SK-N-DZ (cell line): ENCODE results near the gene PPP1CA.

Experiments
- DNase-seq: peaks from one replicate; pipeline ENCODE4 v3.0.0-alpha.2; 2015; ENCODE audit warnings: low spot score

The PPP1CA gene

DNA sequence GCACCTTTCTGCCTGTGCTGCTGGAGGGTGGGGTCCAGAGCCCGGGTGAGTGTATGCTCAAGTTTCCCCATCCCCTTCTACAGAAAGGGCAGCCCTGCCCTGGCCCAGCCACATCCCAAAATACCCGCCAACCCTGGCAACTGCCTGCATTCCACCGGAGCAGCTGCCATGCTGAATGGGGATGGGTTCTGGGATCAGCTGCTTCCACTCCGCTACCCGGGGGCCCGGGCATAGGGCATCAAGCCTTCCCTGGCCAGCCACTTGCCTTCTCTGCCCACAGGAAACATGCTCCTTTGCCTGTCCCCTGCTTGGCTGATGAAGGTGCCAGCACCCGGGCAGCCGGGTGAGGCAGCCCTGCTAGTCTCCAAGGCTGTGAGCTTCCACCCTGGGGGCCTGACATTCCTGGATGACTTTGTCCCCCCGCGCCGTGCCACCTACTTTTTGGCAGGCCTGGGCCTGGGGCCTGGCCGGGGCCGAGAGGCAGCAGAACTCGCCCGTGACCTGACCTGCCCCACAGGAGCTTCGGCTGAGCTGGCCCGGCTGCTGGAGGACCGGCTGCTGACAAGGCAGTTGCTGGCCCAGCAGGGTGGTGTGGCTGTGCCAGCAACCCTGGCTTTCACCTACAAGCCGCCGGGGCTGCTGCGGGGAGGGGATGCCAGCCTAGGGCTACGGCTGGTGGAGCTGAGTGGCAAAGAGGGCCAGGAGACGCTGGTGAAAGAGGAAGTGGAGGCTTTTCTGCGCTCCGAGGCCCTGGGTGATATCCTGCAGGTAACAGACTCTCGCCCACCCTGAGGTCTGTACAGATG, 17.0 kb upstream of the PPP1CA start:
- DNase-seq, result no peak

DNA sequence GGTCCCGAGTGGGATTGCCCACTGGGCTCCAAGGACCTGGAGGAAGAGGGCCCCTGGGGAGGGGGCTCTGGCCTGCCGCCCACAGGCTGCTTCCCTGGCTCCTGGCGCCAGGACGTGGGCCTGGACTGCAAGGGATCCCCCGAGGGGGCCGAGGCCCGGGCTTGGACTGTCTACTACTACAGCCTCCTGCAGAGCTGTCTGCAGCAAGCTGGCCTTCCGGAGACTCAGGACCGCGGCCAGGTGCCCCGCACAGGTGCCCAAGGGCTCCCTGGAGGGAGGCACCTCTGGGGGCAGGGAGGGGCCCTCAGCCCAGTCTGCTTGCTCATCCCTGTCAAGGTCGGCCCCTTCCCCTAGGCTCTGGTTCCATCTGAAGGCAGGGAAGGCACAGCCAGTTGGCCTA, 15.8 kb upstream of the PPP1CA start:
- no peak for DNase-seq

GRCh38 chr11:67416416-67417335, 15.0 kb upstream of the PPP1CA start:
- no peak for DNase-seq

DNA sequence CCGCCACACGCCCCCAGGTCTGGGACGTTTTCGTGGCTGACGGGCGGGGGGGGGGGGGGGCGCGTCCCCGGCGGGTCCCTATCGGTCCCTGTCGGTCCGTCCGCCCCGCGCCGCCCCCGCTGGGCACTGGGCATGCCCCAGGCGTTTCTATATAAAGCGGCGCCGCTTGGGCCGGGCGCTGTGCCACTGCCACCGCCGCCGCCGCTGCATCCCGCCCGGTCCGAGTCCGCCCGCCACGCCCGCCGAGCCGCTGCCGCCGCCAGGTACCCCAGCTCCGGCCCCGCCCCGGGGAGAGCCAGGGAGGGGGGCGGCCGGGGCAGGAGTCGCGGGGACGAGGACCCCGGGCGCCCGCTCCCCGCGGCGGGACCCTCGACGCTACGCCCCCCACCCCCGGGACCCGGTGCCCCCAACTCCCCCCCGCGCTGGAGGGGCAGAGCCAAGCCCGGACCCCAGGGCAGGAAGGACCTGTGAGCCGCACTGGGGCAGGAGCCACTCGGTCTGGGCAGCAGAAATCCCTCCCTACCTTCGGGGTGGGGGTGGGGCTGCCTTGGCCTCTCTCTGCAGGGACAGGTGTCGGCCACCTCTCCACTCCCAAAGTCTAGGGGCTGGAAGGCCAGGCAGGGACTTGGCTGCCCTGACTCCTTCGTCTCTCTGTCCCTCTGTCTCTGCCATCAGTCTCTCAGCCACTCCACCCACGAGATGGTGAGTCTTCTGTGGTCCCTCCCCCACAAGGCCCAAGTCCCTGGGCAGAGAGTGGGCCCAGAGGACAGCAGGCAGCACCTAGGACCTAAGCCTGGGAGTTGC, 14.0 kb upstream of the PPP1CA start, which contains the start of gene CARNS1:
CARNS1 (plus strand) TSS at position 178 of the 804 bp plus-strand sequence; CDS start at position 700, 522 bp downstream.
- DNase-seq, result no peak

GRCh38 chr11:67413266-67413849, 11.7 kb upstream of the PPP1CA start:
- DNase-seq, result no peak

DNA sequence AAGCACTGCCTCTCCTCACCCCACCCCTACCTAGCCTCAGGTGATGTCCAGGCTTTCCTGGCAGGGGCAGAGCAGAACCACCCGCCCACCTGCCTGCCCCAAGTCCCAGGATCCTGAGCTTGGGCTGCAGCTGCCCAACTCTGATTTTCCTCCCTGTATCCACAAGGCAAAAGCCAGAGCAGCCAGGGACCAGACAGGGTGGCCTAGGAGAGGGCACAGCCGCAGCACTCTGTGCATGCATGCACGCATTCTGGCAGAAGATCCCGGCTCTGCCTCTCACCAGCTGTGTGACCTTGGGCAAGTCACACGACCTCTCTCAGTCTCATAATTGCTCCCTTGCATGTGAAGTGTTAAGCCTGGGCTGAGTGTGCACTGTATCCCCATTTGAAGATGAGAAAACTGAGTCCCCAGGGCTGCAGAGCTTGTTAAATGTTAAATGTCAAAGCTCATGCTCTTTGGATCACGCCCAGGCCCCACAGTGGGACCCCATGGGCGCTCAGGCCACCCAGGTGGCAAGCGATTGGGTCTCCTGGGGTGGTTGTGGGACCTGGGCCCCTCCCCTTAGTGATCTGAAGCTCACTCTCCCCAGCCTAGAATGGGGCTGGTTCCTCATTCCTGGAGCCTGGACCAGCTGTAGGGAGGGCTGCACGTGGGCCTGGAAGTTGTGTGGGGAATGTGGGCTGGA, 11.0 kb upstream of the PPP1CA start:
- no peak for DNase-seq

DNA sequence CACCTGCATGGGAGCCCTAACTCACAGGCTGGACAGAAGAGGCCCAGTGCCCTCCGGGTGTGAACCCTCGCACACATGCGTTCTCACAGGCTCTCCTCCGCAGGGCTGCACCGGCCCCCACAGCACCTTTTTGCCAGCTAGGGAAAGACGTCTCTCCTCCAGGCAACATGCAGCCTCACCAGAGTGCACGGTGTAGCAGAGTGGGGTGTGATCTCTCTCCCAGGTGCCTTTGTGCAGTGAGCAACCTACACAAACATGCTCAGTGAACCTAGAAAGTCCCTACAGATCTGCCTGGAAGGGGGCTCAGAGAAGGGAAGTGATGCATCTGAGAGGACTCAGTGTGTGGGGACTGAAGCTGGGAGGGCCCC, 10.1 kb upstream of the PPP1CA start:
- DNase-seq, result no peak

- no peak for DNase-seq
Measured at GRCh38 chr11:67410984-67411784, 9.5 kb upstream of the PPP1CA start.

DNA sequence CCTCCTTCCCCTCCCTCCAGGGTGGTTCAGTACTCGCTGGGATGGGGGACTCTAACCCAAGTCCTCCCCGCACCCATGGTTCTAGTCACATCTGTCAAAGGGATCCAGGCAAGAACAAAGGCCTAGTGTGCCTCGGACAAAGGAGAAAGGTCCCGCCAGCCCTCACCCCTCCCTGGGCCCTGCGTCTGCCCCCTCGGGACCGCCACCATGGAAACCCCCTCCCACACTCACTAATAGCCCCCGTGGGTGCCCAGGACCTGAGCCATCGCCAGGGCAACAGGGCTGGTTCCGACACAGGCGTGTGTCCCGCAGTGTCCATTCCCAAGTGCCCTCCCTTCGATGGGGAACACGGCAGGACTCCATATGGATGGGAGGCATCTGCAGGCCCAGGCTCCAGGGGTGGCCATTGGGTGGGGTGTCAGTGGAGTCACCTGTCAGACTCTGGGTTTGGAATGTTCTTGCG, 8.7 kb upstream of the PPP1CA start:
- no peak for DNase-seq

DNA sequence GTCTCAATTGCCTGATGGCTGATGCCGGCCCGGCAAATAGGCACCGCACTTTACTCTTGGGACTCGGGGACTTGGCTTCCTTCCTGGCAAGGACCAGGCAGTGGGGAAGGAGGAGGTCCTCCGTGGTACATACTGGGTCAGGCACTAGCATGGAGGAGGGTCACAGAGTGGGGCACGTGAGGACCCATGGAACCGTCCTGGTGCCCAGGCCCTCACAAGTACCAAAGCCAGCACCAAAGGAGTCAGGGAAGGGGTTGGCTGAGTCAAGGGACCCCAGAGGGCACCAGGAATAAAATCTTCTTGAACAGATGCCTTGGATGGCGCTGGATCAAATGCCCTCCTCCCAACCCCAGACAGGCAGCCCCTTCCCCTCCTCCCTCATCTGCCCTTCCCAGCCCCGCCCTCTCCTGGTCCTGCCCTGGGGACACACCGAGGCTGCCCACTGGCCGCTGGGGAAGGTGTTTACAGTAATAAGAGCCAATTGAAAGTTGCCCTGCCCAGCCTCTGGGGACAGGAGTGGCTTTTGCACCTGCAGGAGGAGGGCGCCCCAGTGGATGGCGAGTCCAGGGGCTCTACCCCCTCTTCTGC, 8.2 kb upstream of the PPP1CA start:
- DNase-seq, result no peak

DNA sequence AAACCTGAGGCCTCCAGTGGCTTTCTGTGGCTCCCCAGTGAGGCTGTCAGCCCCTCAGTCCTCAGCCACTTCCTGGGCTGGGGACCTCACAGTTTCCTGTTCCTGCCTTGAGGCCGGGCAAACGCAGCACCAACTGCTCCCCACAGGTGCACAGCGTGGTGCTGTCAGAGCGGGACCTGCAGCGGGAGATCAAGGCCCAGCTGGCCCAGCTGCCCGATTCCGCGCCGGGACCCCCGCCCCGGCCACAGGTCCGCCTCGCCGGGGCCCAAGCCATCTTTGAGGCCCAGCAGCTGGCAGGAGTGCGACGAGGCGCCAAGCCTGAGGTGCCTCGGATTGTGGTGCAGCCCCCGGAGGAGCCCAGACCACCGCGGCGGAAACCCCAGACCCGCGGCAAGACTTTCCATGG, 7.6 kb upstream of the PPP1CA start:
- no peak for DNase-seq

DNA sequence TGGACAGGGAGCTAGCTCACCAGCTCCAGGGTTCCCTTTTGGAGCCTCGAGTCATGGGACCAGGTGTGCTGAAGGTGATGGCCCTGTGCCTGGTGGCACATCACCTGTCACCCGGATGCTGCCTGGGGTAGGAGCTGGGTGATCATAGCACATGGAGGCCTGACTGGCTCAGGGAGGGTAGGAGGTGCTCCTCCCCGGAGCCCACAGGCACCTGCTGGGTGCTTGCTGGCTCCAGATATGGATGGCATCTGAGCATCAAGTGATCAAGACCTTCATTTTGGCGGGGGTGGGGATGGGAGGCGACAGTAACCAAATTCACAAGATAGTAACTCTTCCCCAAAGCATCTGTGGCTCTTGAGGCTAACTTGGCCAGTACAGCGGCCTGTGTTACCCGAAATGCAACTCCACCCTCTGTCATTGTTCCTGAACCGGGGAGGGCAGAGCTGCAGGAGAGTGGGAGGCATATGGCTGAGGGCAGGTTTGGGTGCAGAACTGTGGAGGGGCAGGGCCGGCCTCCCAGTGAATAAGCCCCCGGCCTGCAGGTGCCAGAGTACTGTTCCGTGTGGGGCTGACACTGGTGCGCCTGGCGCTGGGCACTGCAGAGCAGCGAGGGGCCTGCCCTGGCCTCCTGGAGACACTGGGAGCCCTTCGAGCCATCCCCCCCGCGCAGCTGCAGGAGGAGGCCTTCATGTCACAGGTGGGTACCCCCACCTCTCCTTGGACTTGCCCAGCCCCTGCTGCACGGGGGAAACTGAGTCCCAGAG, 7.0 kb upstream of the PPP1CA start:
- DNase-seq, result no peak

GRCh38 chr11:67407688-67408163, 6.1 kb upstream of the PPP1CA start:
- DNase-seq, result no peak

DNA sequence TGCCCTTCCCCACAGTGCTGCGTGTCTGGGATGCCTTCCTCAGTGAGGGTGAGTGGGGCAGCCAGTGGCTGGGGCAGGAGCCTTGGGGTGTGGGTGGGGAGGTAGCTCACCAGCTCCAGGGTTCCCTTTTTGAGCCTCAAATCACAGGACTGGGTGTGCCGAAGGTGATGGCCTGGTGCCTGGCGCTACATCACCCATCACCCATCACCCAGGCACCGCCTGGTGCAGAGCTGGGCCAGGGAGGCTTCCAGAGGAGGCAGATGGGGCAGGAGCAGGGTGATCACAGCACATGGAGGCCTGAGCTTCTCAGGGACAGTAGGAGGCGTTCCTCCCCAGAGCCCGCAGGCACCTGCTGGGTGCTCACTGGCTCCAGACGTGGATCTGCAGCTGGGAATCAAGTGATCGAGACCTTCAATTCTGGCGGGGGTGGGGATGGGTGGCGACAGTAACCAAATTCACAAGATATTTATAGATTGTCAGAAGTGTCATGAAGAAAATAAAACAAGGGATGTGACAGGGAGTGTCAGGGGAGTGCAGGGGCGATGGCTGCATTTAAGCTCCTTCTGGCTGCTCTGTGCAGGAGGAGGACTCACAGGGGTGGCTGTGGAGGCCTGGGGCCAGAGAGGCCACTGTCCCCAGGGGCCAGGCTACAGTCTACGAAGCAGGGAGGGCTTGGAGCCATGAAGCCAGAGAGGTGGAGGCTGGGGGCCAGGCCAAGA, 5.5 kb upstream of the PPP1CA start:
- DNase-seq, result no peak

DNA sequence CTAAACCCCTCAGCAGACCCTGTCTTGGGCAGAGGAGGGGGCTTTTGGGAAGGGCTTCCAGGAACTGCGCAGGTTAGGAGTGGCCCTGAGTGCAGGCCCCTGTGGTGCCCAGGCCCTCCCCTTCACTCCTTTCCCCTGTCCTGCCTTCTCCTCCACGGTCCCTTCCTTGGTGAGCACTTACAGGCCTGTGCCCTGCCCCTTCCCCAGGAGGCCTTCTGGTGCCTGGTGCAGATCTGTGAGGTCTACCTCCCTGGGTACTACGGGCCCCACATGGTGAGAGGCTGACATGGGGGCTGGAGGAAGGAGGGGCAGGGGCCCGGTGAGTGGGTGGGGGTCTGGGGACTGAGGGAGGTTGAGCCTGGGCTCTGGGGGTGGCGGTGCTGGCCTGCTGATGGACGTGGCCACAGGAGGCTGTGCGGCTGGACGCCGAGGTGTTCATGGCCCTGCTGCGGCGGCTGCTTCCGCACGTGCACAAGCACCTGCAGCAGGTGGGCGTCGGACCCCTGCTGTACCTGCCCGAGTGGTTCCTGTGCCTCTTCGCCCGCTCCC, 4.8 kb upstream of the PPP1CA start:
- DNase-seq, result no peak

GRCh38 chr11:67405688-67406339, 4.2 kb upstream of the PPP1CA start:
- no peak for DNase-seq

- DNase-seq, result no peak
Measured at GRCh38 chr11:67405196-67405567, 3.5 kb upstream of the PPP1CA start.
